Caco-2 (cell line): ENCODE measurements around the gene PLPP1. TPM values are rescaled to one million over a fixed set of nuclear protein-coding genes. Genes with fewer than 3 reads are reported as not detected.
A peak's percentile ranks its signal among the peaks of the same experiment; 100 is the strongest.

Experiments
- BruUV-seq: library from RNA; stranded (reverse); fragments of 400-500 nt; replicated peaks from 2 replicates; lab custom pipeline; 2021; lab: Mats Ljungman, UMichigan
- CTCF ChIA-PET: fragments of 300-600 bp; sonication (Branson Sonifier 250); formaldehyde crosslinking; loops from one replicate; lab custom pipeline; 2022; ENCODE audit warnings: antibody characterized with exemption; lab: Charles Lee
- POLR2A ChIA-PET: fragments of 300-600 bp; sonication (Branson Sonifier 250); formaldehyde crosslinking; loops from one replicate; lab custom pipeline; 2022; ENCODE audit warnings: antibody characterized with exemption; lab: Charles Lee
- DNase-seq, 2 experiments: peaks; one replicate each; pipeline versions ENCODE4 v3.0.0 to v3.0.0-alpha.2; 2020 to 2022
- H3K27me3 ChIP-seq: replicated peaks from 2 replicates; pipeline ENCODE4 v1.6.0; 2011; ENCODE audit warnings: low read length; ENCODE audit not compliant: control insufficient read depth, insufficient read depth
- H3K36me3 ChIP-seq: 2 replicates; pipeline ENCODE4 v1.5.1; 2011; ENCODE audit warnings: low read length; ENCODE audit not compliant: control insufficient read depth, insufficient read depth
- H3K4me1 ChIP-seq: fragments of 250-450 bp; sonication (Bioruptor Pico); 2 replicates; pipeline ENCODE4 v1.5.1; 2020; ENCODE audit warnings: mild to moderate bottlenecking
- H3K4me3 ChIP-seq: 2 replicates; pipeline ENCODE4 v1.5.1; 2011; ENCODE audit warnings: low read depth, mild to moderate bottlenecking, control low read depth, low read length
- H3K9me3 ChIP-seq: fragments of 250-450 bp; sonication (Bioruptor Pico); 2 replicates; pipeline ENCODE4 v1.5.1; 2020; ENCODE audit warnings: mild to moderate bottlenecking, moderate library complexity
- H3K27ac Mint-ChIP-seq: one replicate; pipeline ENCODE4 v1.8.0; 2022; ENCODE audit warnings: mixed read lengths; ENCODE audit not compliant: unreplicated experiment
- H3K27me3 Mint-ChIP-seq: one replicate; pipeline ENCODE4 v1.8.0; 2022; ENCODE audit warnings: mixed read lengths; ENCODE audit not compliant: insufficient read depth, unreplicated experiment
- H3K36me3 Mint-ChIP-seq: one replicate; pipeline ENCODE4 v1.8.0; 2022; ENCODE audit warnings: mild to moderate bottlenecking, mixed read lengths; ENCODE audit not compliant: insufficient read depth, unreplicated experiment
- H3K4me1 Mint-ChIP-seq: one replicate; pipeline ENCODE4 v1.8.0; 2022; ENCODE audit warnings: low read depth, mixed read lengths; ENCODE audit not compliant: unreplicated experiment
- H3K4me3 Mint-ChIP-seq: one replicate; pipeline ENCODE4 v1.8.0; 2022; ENCODE audit warnings: mild to moderate bottlenecking, moderate library complexity, mixed read lengths; ENCODE audit not compliant: unreplicated experiment
- H3K9me3 Mint-ChIP-seq: one replicate; pipeline ENCODE4 v1.8.0; 2022; ENCODE audit warnings: mixed read lengths; ENCODE audit not compliant: unreplicated experiment
- CTCF ChIP-seq, 2 experiments: fragments of 200-600 bp in 1 of 2; IDR thresholded peaks; 1 replicate in 1 of 2; 2 replicates in 1 of 2; pipeline versions ENCODE4 v1.5.1 to v1.8.0; 2011 to 2022; ENCODE audit warnings: antibody characterized with exemption in 1 of 2, control low read depth in 1 of 2, inconsistent platforms in 1 of 2, low read depth in 1 of 2, low read length in 1 of 2, mild to moderate bottlenecking in 1 of 2, moderate library complexity in 1 of 2; ENCODE audit not compliant: insufficient read depth in 1 of 2, severe bottlenecking in 1 of 2, unreplicated experiment in 1 of 2
- intact Hi-C: fragments of 100-400 bp; cut with micrococcal nuclease; formaldehyde crosslinking; loops from one replicate; pipeline ENCODE4 v1.10.0; 2022; ENCODE audit not compliant: unreplicated experiment
- total RNA-seq: library from RNA; stranded (reverse); gene quantifications from 2 replicates; pipeline ENCODE4 v1.2.3, GENCODE V29; 2022

PLPP1 gene
- total RNA-seq, 1 experiment from 2014 or later, result 49.4 TPM

GRCh38 chr5:55572020-55572419 lies 37.3 kb upstream of the PLPP1 start:
- Histone ChIP-seq H3K36me3 (no peaks in the 10 kb centered on the region), H3K4me3 (no peak overlapping the region), H3K9me3 (no peaks in the 10 kb centered on the region), H3K4me1 (peaks cover 33% of the 10 kb centered on the region), H3K27me3 (no peaks in the 10 kb centered on the region)
- ChIA-PET CTCF (no interaction called here), POLR2A (no interaction called here)
- no TSS peak for BruUV-seq
- Mint-ChIP-seq H3K36me3 (peaks cover 7% of the 10 kb centered on the region), H3K4me1 (peaks cover 35% of the 10 kb centered on the region), H3K4me3 (no peak overlapping the region), H3K27me3 (no peaks in the 10 kb centered on the region), H3K9me3 (no peaks in the 10 kb centered on the region), H3K27ac (peak overlapping the region; percentile 9)
- intact Hi-C loops, result loop anchor here (10.0 kb wide), 1 partner anchor 123 kb away; no protein-coding TSS in a partner anchor
- no peak for DNase-seq
- TF ChIP-seq CTCF (IDR thresholded peaks at IDR 0.05; ENCODE audit: insufficient read depth in 1 of 2, low read depth in 1 of 2, low read length in 1 of 2, severe bottlenecking in 1 of 2, unreplicated experiment in 1 of 2), result no peak

- TF ChIP-seq CTCF (IDR thresholded peaks at IDR 0.05; ENCODE audit: insufficient read depth in 1 of 2, low read depth in 1 of 2, low read length in 1 of 2, severe bottlenecking in 1 of 2, unreplicated experiment in 1 of 2), result no peak
- Histone ChIP-seq H3K36me3 (no peaks in the 10 kb centered on the region), H3K4me1 (peaks cover 21% of the 10 kb centered on the region), H3K27me3 (no peaks in the 10 kb centered on the region), H3K4me3 (no peak overlapping the region), H3K9me3 (no peaks in the 10 kb centered on the region)
- Mint-ChIP-seq H3K27me3 (no peaks in the 10 kb centered on the region), H3K36me3 (peaks cover under 1% of the 10 kb centered on the region), H3K9me3 (no peaks in the 10 kb centered on the region), H3K4me3 (no peak overlapping the region), H3K27ac (peak overlapping the region; percentile 32), H3K4me1 (peaks cover 24% of the 10 kb centered on the region)
- no peak for DNase-seq
- POLR2A ChIA-PET, result no interaction called here
- no TSS peak for BruUV-seq
- CTCF ChIA-PET, result no interaction called here
- intact Hi-C loops, result loop anchor here (10.0 kb wide), 1 partner anchor 124 kb away; no protein-coding TSS in a partner anchor
Measured at GRCh38 chr5:55570570-55570969, 35.8 kb upstream of the PLPP1 start.

DNA sequence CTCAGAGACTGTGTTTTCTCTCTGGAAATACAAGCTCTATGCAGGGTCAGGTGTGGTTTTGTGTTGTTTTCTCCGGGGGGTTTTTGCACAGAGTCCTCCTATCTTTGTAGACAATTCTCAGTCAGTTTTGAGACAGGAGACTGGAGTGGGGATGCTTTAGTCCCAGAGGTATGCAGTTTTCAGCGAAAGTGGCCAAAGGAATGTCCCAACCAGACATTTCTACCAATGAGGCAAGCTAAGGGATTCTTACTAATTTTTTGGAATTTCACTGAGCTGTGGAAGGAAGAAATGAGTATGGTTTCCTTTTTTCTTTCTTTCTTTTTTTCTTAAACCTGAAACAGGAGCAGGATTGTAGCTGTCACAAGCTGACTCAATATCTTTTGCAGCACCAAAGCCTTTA lies 35.3 kb upstream of the PLPP1 start:
- POLR2A ChIA-PET, result no interaction called here
- Mint-ChIP-seq H3K36me3 (no peaks in the 10 kb centered on the region), H3K27ac (peak overlapping the region; percentile 32), H3K4me1 (peaks cover 24% of the 10 kb centered on the region), H3K4me3 (no peak overlapping the region), H3K9me3 (no peaks in the 10 kb centered on the region), H3K27me3 (no peaks in the 10 kb centered on the region)
- CTCF ChIA-PET, result no interaction called here
- TF ChIP-seq CTCF (IDR thresholded peaks at IDR 0.05; ENCODE audit: insufficient read depth in 1 of 2, low read depth in 1 of 2, low read length in 1 of 2, severe bottlenecking in 1 of 2, unreplicated experiment in 1 of 2), result no peak
- H3K27me3 ChIP-seq, result no peaks in the 10 kb centered on the region
- no peaks in the 10 kb centered on the region for H3K36me3 ChIP-seq
- intact Hi-C loops, result loop anchor here (10.0 kb wide), 1 partner anchor 125 kb away; no protein-coding TSS in a partner anchor
- H3K9me3 ChIP-seq, result no peaks in the 10 kb centered on the region
- H3K4me1 ChIP-seq, result peaks cover 21% of the 10 kb centered on the region
- no peak overlapping the region for H3K4me3 ChIP-seq
- DNase-seq, result no peak
- no TSS peak for BruUV-seq
